Activated naive CD4-positive, alpha-beta T cell treated with Interleukin-2 at 50 U/mL for 16 hours (primary cell): ENCODE measurements around the gene ST7.

Experiments used
- DNase-seq: peaks from one replicate; pipeline ENCODE4 v3.0.0-alpha.2; 2020

The ST7 gene

GRCh38 chr7:116979430-116979829, 26.1 kb downstream of the ST7 start:
- no peak for DNase-seq

- DNase-seq, result no peak
Observed at GRCh38 chr7:116980354-116980753, 27.1 kb downstream of the ST7 start.

- no peak for DNase-seq
Observed at GRCh38 chr7:116981939-116982338, 28.6 kb downstream of the ST7 start.

- DNase-seq, result no peak
Observed at GRCh38 chr7:116984511-116984910, 31.2 kb downstream of the ST7 start.

GRCh38 chr7:116984917-116985316, 31.6 kb downstream of the ST7 start:
- DNase-seq, result no peak

- no peak for DNase-seq
Observed at GRCh38 chr7:116985575-116985974, 32.3 kb downstream of the ST7 start.

GRCh38 chr7:116986611-116987565, 33.6 kb downstream of the ST7 start:
- no peak for DNase-seq

- DNase-seq, result no peak
Observed at GRCh38 chr7:116988363-116988989, 35.2 kb downstream of the ST7 start.

GRCh38 chr7:116990056-116990455, 36.8 kb downstream of the ST7 start:
- DNase-seq, result no peak

- DNase-seq, result no peak
Observed at GRCh38 chr7:116991233-116991632, 37.9 kb downstream of the ST7 start.

- DNase-seq, result no peak
Observed at GRCh38 chr7:116994611-116995010, 41.3 kb downstream of the ST7 start.

GRCh38 chr7:116997972-116998371, 44.7 kb downstream of the ST7 start:
- no peak for DNase-seq

GRCh38 chr7:116998567-116999175, 45.4 kb downstream of the ST7 start:
- no peak for DNase-seq

- no peak for DNase-seq
Observed at GRCh38 chr7:116999311-116999710, 46.0 kb downstream of the ST7 start.

GRCh38 chr7:117001283-117001682, 48.0 kb downstream of the ST7 start:
- DNase-seq, result no peak

- no peak for DNase-seq
Observed at GRCh38 chr7:117004899-117005298, 51.6 kb downstream of the ST7 start.

GRCh38 chr7:117005449-117005848, 52.1 kb downstream of the ST7 start:
- no peak for DNase-seq

- DNase-seq, result no peak
Observed at GRCh38 chr7:117006907-117007684, 53.8 kb downstream of the ST7 start.

GRCh38 chr7:117008118-117008885, 55.0 kb downstream of the ST7 start:
- no peak for DNase-seq

GRCh38 chr7:117008886-117009531, 55.7 kb downstream of the ST7 start:
- no peak for DNase-seq

GRCh38 chr7:117009705-117010361, 56.5 kb downstream of the ST7 start:
- DNase-seq, result no peak
